ENCODE measurements around the gene KCNC1. TPM values are rescaled to one million over a fixed set of nuclear protein-coding genes. Genes with fewer than 3 reads are reported as not detected.

Gene KCNC1
- total and polyA plus RNA-seq, 4 donors, result 0.54 TPM; not detected in 3

DNA sequence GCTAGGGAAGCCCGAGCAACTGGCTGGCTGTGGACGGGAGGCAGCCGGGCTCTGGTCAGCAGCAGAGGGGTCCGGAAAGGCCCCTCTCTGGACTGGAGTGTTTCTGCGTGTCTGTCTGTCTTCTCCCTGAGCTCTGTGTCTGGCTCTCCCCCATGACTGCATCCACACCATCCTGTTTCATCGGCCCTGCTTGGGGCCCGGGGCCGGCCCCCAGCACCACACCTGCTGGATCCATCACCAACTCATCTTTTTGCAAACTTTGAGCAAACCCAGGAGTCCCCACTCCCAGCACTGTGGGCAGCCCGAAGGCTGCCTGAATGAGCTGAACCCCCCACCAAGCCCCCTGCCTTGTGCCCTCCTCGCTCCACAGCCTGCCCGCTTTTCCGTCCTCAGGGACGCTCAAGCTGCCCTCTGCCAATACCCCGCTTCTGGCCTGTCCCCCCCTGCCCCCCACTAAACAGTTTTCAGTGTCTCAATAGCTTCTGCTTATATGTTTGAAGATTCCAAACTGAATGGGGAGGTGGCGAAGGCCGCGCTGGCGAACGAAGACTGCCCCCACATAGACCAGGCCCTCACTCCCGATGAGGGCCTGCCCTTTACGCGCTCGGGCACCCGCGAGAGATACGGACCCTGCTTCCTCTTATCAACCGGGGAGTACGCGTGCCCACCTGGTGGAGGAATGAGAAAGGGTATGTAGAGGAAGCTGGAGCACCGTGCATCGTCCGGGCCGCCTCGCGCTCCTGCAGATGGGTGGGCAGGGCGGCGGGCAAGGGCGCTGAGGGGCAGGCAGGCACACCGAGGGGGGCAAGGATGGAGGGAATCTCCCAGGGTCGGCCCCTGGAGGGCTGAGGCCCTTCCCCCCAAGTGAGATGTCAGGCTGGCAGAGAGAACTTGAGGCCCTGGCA, 44.6 kb downstream of the KCNC1 start:
- no peak for TF ChIP-seq RXRA (IDR thresholded peaks at IDR 0.05)
- no peak for TF ChIP-seq FOXA2 (IDR thresholded peaks at IDR 0.05)
- TF ChIP-seq EGR1 (IDR thresholded peaks at IDR 0.05; ENCODE audit: low read depth in 2 of 2), result no peak
- no peak for TF ChIP-seq TAF1 (conservative IDR thresholded peaks at IDR 0.05)
- TF ChIP-seq, protein P1, sequence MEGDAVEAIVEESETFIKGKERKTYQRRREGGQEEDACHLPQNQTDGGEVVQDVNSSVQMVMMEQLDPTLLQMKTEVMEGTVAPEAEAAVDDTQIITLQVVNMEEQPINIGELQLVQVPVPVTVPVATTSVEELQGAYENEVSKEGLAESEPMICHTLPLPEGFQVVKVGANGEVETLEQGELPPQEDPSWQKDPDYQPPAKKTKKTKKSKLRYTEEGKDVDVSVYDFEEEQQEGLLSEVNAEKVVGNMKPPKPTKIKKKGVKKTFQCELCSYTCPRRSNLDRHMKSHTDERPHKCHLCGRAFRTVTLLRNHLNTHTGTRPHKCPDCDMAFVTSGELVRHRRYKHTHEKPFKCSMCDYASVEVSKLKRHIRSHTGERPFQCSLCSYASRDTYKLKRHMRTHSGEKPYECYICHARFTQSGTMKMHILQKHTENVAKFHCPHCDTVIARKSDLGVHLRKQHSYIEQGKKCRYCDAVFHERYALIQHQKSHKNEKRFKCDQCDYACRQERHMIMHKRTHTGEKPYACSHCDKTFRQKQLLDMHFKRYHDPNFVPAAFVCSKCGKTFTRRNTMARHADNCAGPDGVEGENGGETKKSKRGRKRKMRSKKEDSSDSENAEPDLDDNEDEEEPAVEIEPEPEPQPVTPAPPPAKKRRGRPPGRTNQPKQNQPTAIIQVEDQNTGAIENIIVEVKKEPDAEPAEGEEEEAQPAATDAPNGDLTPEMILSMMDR (IDR thresholded peaks at IDR 0.05; ENCODE audit: low read depth, low read length, missing input control), result no peak
- no peak for TF ChIP-seq HNF4G (IDR thresholded peaks at IDR 0.05)
- no peak for TF ChIP-seq NR2F2 (IDR thresholded peaks at IDR 0.05)
- Histone ChIP-seq H3K4me3 (ENCODE audit: low read depth in 1 of 3, low read length in 3 of 3) (no peak overlapping the region), H3K27ac (ENCODE audit: low read depth in 1 of 2, low read length in 2 of 2) (no peak overlapping the region), H3K4me1 (ENCODE audit: control insufficient read depth in 4 of 4, insufficient read depth in 4 of 4, low read length in 3 of 4) (peaks cover 0 to 3% (median 0%) of the 10 kb centered on the region in 4 donors), H3K9ac (ENCODE audit: low read depth in 1 of 2, low read length in 2 of 2) (no peak overlapping the region), H3K9me3 (ENCODE audit: control insufficient read depth in 4 of 4, low read length in 3 of 4) (no peaks in the 10 kb centered on the region), H3K27me3 (ENCODE audit: control insufficient read depth in 4 of 4, insufficient read depth in 4 of 4, low read length in 3 of 4) (no peaks in the 10 kb centered on the region), H3K36me3 (ENCODE audit: control insufficient read depth in 4 of 4, insufficient read depth in 3 of 4, low read depth in 1 of 4, low read length in 3 of 4) (no peaks in the 10 kb centered on the region)
- DNase-seq (ENCODE audit: low spot score), result no peak
- 96% methylated on average over 40 of the region's 40 CpGs for WGBS

DNA sequence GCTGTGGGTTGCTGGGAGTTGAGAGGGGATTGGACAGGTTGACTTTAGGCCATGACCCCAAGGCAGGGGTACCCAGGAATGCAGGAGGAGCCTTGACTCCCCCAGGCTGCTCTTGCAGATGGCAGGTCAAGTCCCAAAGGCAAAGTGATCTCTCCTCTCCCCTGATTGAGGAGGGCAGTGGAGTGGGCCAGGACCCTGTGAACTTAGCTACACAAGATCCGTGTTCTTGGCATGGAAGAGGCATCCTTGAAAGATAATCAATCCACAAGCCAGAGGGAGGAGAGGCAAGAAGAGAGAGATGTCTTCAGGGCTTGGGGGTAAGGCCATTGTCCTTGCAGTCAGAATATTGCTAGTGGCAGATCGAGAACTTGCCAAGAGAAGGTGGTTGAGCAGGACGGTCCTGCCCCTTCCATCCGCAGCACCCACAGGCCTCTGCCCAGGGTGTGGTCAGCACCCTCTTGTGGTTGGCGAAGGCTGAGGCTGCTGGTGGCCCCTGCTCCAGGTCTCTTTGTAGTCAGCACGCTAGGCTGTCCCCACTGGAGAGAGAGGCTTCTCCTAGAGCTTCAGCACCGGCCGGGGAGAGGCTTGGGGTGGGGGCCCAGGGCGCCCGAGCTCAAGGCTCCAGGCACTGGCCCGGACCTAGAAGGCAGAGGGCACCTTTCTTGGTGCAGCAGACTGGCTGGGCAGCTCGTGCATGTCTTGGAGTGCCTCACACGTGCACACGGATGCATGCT, 45.4 kb downstream of the KCNC1 start:
- Histone ChIP-seq H3K27ac (ENCODE audit: low read depth in 1 of 2, low read length in 2 of 2) (no peak overlapping the region), H3K9me3 (ENCODE audit: control insufficient read depth in 4 of 4, low read length in 3 of 4) (no peaks in the 10 kb centered on the region), H3K27me3 (ENCODE audit: control insufficient read depth in 4 of 4, insufficient read depth in 4 of 4, low read length in 3 of 4) (no peaks in the 10 kb centered on the region), H3K36me3 (ENCODE audit: control insufficient read depth in 4 of 4, insufficient read depth in 3 of 4, low read depth in 1 of 4, low read length in 3 of 4) (no peaks in the 10 kb centered on the region), H3K4me1 (ENCODE audit: control insufficient read depth in 4 of 4, insufficient read depth in 4 of 4, low read length in 3 of 4) (peaks cover 0 to 3% (median 0%) of the 10 kb centered on the region in 4 donors), H3K9ac (ENCODE audit: low read depth in 1 of 2, low read length in 2 of 2) (no peak overlapping the region), H3K4me3 (ENCODE audit: low read depth in 1 of 3, low read length in 3 of 3) (no peak overlapping the region)
- DNase-seq (ENCODE audit: low spot score), result no peak
- no peak for TF ChIP-seq TAF1 (conservative IDR thresholded peaks at IDR 0.05)
- no peak for TF ChIP-seq FOXA1 (IDR thresholded peaks at IDR 0.05)
- TF ChIP-seq NR2F2 (IDR thresholded peaks at IDR 0.05), result no peak
- TF ChIP-seq RXRA (IDR thresholded peaks at IDR 0.05), result no peak
- TF ChIP-seq YY1 (IDR thresholded peaks at IDR 0.05), result no peak
- TF ChIP-seq FOXA2 (IDR thresholded peaks at IDR 0.05), result no peak
- no peak for TF ChIP-seq RAD21 (IDR thresholded peaks at IDR 0.05)
- TF ChIP-seq SP1 (IDR thresholded peaks at IDR 0.05), result no peak
- no peak for TF ChIP-seq GABPA (IDR thresholded peaks at IDR 0.05 in 1 of 2, conservative IDR thresholded peaks at IDR 0.05 in 1 of 2)
- WGBS, result 94% methylated on average over 14 of the region's 14 CpGs

DNA sequence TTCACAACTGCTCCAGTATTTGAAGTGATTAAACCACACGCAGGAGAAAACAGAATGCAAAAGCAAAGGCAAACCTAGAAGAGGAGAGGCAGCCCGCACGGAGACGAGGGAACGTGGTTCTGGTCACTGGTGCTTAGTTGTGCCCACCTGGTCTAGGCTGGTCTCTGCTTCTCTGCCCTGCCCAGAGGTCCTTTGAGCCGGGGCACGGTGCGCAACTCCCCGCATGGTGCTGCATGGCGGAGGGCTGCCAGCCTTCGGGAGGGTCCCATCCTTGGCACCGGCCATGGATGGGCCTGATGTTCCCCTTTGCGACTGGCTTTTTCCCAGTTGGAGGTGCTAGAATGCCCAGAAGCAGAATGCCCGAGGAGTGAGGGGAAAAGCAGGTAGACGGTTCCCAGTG, 46.1 kb downstream of the KCNC1 start:
- no peak for DNase-seq (ENCODE audit: low spot score)
- no peaks in the 10 kb centered on the region for H3K9me3 ChIP-seq (ENCODE audit: control insufficient read depth in 4 of 4, low read length in 3 of 4)
- 97% methylated on average over 15 of the region's 15 CpGs for WGBS
- peaks cover 0 to 3% (median 0%) of the 10 kb centered on the region in 4 donors for H3K4me1 ChIP-seq (ENCODE audit: control insufficient read depth in 4 of 4, insufficient read depth in 4 of 4, low read length in 3 of 4)
- H3K36me3 ChIP-seq (ENCODE audit: control insufficient read depth in 4 of 4, insufficient read depth in 3 of 4, low read depth in 1 of 4, low read length in 3 of 4), result no peaks in the 10 kb centered on the region
- TF ChIP-seq YY1 (IDR thresholded peaks at IDR 0.05) (no peak), HNF4A (conservative IDR thresholded peaks at IDR 0.05) (no peak), GABPA (IDR thresholded peaks at IDR 0.05 in 1 of 2, conservative IDR thresholded peaks at IDR 0.05 in 1 of 2) (no peak)
- TF ChIP-seq, protein P2, sequence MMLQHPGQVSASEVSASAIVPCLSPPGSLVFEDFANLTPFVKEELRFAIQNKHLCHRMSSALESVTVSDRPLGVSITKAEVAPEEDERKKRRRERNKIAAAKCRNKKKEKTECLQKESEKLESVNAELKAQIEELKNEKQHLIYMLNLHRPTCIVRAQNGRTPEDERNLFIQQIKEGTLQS (IDR thresholded peaks at IDR 0.05), result no peak
- TF ChIP-seq, protein P3, sequence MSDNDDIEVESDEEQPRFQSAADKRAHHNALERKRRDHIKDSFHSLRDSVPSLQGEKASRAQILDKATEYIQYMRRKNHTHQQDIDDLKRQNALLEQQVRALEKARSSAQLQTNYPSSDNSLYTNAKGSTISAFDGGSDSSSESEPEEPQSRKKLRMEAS (IDR thresholded peaks at IDR 0.05), result no peak
- no peak overlapping the region for H3K9ac ChIP-seq (ENCODE audit: low read depth in 1 of 2, low read length in 2 of 2)
- no peaks in the 10 kb centered on the region for H3K27me3 ChIP-seq (ENCODE audit: control insufficient read depth in 4 of 4, insufficient read depth in 4 of 4, low read length in 3 of 4)
- no peak overlapping the region for H3K4me3 ChIP-seq (ENCODE audit: low read depth in 1 of 3, low read length in 3 of 3)
- no peak overlapping the region for H3K27ac ChIP-seq (ENCODE audit: low read depth in 1 of 2, low read length in 2 of 2)
